ENCODE measurements around the gene MADCAM1. TPM values are rescaled to one million over a fixed set of nuclear protein-coding genes. Genes with fewer than 3 reads are reported as not detected.

The MADCAM1 gene
- total RNA-seq, 1 donor from 2014 or later, result 2.7 TPM

GRCh38 chr19:538641-539428 lies 42.5 kb downstream of the MADCAM1 start:
- Mint-ChIP-seq H3K27me3 (no peaks in the 10 kb centered on the region), H3K36me3 (no peaks in the 10 kb centered on the region), H3K9me3 (no peaks in the 10 kb centered on the region), H3K4me3 (no peak overlapping the region), H3K27ac (no peak overlapping the region), H3K4me1 (ENCODE audit: unreplicated experiment) (no peaks in the 10 kb centered on the region)
- TF ChIP-seq CTCF (conservative IDR thresholded peaks at IDR 0.05), result no peak
- no peak for DNase-seq (ENCODE audit: extremely low spot score, unreplicated experiment)

GRCh38 chr19:539429-540030 lies 43.2 kb downstream of the MADCAM1 start:
- H3K4me3 Mint-ChIP-seq, result no peak overlapping the region
- no peak for TF ChIP-seq CTCF (conservative IDR thresholded peaks at IDR 0.05)
- no peaks in the 10 kb centered on the region for H3K27me3 Mint-ChIP-seq
- no peaks in the 10 kb centered on the region for H3K9me3 Mint-ChIP-seq
- DNase-seq (ENCODE audit: extremely low spot score, unreplicated experiment), result no peak
- no peaks in the 10 kb centered on the region for H3K4me1 Mint-ChIP-seq (ENCODE audit: unreplicated experiment)
- H3K27ac Mint-ChIP-seq, result no peak overlapping the region
- H3K36me3 Mint-ChIP-seq, result no peaks in the 10 kb centered on the region

GRCh38 chr19:540867-541637 lies 44.8 kb downstream of the MADCAM1 start:
- Mint-ChIP-seq H3K27me3 (no peaks in the 10 kb centered on the region), H3K36me3 (no peaks in the 10 kb centered on the region), H3K4me3 (no peak overlapping the region), H3K9me3 (no peaks in the 10 kb centered on the region), H3K27ac (no peak overlapping the region), H3K4me1 (ENCODE audit: unreplicated experiment) (no peaks in the 10 kb centered on the region)
- TF ChIP-seq CTCF (conservative IDR thresholded peaks at IDR 0.05), result no peak
- DNase-seq (ENCODE audit: extremely low spot score, unreplicated experiment), result no peak

- Mint-ChIP-seq H3K9me3 (no peaks in the 10 kb centered on the region), H3K36me3 (no peaks in the 10 kb centered on the region), H3K4me1 (ENCODE audit: unreplicated experiment) (no peaks in the 10 kb centered on the region), H3K27me3 (no peaks in the 10 kb centered on the region), H3K4me3 (no peak overlapping the region), H3K27ac (no peak overlapping the region)
- DNase-seq (ENCODE audit: extremely low spot score, unreplicated experiment), result no peak
- TF ChIP-seq CTCF (conservative IDR thresholded peaks at IDR 0.05), result no peak
Measured at GRCh38 chr19:541699-542098, 45.4 kb downstream of the MADCAM1 start.

DNA sequence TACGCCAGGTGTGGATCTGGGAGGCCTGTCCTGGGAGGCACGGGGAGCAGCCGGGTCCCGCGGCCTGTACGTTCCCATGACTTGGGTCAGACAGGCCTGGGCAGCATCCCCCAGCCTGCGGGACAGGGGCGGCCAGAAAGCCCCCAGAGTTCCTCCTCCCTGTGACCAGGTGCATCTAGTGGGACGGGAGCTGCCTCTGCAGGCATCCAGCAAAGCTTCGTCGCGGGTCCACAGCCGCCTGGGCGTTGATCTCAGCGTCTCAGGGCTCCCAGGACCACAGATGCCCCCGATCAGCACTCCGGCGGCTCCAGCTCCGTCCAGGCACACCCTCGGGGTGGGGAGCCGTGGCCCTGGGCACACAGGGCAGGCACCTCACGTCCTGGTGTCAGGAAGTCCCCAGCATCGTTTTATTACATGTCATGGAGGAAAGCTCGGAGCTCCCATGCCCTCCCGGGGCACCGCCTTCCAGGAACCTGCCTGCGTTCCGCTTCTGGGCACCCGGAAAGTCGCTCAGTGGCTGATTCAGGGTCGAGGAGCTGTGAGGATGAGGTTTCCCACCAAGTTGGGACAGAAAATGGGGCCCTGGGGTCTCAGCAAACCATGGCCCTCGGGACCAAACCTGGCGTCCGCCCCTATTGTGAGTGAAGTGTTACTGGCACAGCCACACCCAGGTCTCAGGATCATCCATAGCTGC lies 46.0 kb downstream of the MADCAM1 start:
- TF ChIP-seq CTCF (conservative IDR thresholded peaks at IDR 0.05), result no peak
- H3K36me3 Mint-ChIP-seq, result no peaks in the 10 kb centered on the region
- no peak for DNase-seq (ENCODE audit: extremely low spot score, unreplicated experiment)
- H3K4me1 Mint-ChIP-seq (ENCODE audit: unreplicated experiment), result no peaks in the 10 kb centered on the region
- H3K27me3 Mint-ChIP-seq, result no peaks in the 10 kb centered on the region
- H3K9me3 Mint-ChIP-seq, result no peaks in the 10 kb centered on the region
- H3K27ac Mint-ChIP-seq, result no peak overlapping the region
- H3K4me3 Mint-ChIP-seq, result no peak overlapping the region

Data from type B pancreatic cell (in vitro differentiated cells).